ENCODE results near the gene BCLAF1.
A peak's percentile ranks its signal among the peaks of the same experiment; 100 is the strongest.
"Not testable (repeated sequence)": the region's sequence is repeated elsewhere in the genome, so short reads cannot be mapped to it uniquely, and the experiment has no call there.

BCLAF1 gene

DNA sequence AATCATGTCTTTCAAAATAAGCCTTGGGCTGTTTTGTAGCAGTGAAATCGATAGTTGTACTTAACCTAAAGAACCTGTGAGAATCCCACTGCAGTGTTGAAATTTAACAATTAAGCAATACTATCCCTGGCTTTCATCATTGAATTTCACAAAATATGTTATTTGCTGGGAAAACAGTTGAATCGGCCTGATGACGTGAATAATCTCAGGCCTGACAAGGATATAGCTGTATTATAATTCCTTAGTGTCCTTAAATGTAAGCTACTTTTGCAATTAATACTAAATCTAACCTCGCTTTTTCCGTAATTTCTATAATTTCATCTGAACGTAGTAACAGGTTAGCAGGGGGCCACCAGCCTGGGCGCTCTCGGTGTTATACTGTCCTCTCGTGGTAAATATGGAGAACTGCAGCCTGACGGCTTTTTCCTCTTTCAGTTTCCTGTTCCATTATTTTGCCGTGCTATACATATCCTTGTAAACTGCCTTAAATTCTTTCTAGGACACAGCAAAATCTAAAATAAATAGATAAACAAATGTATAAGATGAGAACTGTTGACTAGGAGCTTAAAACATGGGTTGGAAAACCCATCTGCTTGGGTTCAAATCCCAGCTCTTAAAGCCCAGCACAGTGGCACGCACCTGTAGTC is 63.5 kb downstream of the BCLAF1 start:
- no peaks in the 10 kb centered on the region for H3K9me3 ChIP-seq (ENCODE audit: insufficient read depth, low read length, severe bottlenecking)
- no peak overlapping the region for H3K9ac ChIP-seq (ENCODE audit: low read depth, low read length)
- peak; percentile 53 for DNase-seq
- H3K4me2 ChIP-seq (ENCODE audit: insufficient read depth, low read length), result peak overlapping the region; percentile 47; the same call in 1 of the 2 replicates
- peak overlapping the region; percentile 62 for H2AFZ ChIP-seq (ENCODE audit: low read depth, low read length)
- peak; percentile 83 for ATAC-seq (ENCODE audit: insufficient read depth, low read depth)
- H3K4me3 ChIP-seq (ENCODE audit: low read depth in 1 of 2, low read length in 2 of 2), result peak overlapping the region in 1 of 2 experiments; percentile 6; a peak in 1 of 4 replicates
- no peak for TF ChIP-seq EZH2 (IDR thresholded peaks at IDR 0.05; ENCODE audit: borderline replicate concordance, low read depth, low read length, severe bottlenecking)
- TF ChIP-seq, protein P1, sequence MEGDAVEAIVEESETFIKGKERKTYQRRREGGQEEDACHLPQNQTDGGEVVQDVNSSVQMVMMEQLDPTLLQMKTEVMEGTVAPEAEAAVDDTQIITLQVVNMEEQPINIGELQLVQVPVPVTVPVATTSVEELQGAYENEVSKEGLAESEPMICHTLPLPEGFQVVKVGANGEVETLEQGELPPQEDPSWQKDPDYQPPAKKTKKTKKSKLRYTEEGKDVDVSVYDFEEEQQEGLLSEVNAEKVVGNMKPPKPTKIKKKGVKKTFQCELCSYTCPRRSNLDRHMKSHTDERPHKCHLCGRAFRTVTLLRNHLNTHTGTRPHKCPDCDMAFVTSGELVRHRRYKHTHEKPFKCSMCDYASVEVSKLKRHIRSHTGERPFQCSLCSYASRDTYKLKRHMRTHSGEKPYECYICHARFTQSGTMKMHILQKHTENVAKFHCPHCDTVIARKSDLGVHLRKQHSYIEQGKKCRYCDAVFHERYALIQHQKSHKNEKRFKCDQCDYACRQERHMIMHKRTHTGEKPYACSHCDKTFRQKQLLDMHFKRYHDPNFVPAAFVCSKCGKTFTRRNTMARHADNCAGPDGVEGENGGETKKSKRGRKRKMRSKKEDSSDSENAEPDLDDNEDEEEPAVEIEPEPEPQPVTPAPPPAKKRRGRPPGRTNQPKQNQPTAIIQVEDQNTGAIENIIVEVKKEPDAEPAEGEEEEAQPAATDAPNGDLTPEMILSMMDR (IDR thresholded peaks at IDR 0.05; ENCODE audit: borderline replicate concordance, extremely low read depth, low read length, poor library complexity, severe bottlenecking), result peak; percentile 99
- peaks cover 11% of the 10 kb centered on the region; the same call in 1 of the 2 replicates for H3K36me3 ChIP-seq (ENCODE audit: insufficient read depth, low read length)
- no peaks in the 10 kb centered on the region for H3K79me2 ChIP-seq (ENCODE audit: insufficient read depth, low read length)
- H3K4me1 ChIP-seq (ENCODE audit: insufficient read depth, low read length), result peaks cover 3% of the 10 kb centered on the region; the same call in 1 of the 2 replicates
- no peak overlapping the region for H3K27ac ChIP-seq (ENCODE audit: low read length)
- H4K20me1 ChIP-seq (ENCODE audit: insufficient read depth, low read length), result no peaks in the 10 kb centered on the region
- no peaks in the 10 kb centered on the region for H3K27me3 ChIP-seq (ENCODE audit: insufficient read depth, low read length, poor library complexity)

DNA sequence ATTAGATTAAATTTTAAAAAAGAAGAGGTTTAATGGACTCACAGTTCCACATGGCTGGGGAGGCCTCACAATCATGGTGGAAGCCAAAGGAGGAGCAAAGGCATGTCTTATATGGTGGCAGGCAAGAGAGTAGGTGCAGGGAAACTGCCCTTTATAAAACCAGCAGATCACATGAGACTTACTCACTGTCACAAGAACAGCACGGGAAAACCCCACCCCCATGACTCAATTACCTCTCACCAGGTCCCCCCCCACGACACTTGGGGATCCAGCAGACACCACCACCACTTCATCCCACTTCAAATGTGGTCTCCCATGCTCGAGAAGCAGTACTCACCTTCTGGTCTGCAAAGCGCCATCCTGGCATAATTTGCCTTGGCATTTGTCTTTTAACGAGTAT is 64.2 kb downstream of the BCLAF1 start:
- H3K4me2 ChIP-seq (ENCODE audit: insufficient read depth, low read length), result no peak overlapping the region
- H3K4me1 ChIP-seq (ENCODE audit: insufficient read depth, low read length), result peaks cover 3% of the 10 kb centered on the region; the same call in 1 of the 2 replicates
- no peaks in the 10 kb centered on the region for H3K79me2 ChIP-seq (ENCODE audit: insufficient read depth, low read length)
- H3K4me3 ChIP-seq (ENCODE audit: low read depth in 1 of 2, low read length in 2 of 2), result no peak overlapping the region
- DNase-seq, result no peak
- no peak overlapping the region for H2AFZ ChIP-seq (ENCODE audit: low read depth, low read length)
- no peaks in the 10 kb centered on the region for H4K20me1 ChIP-seq (ENCODE audit: insufficient read depth, low read length)
- H3K9me3 ChIP-seq (ENCODE audit: insufficient read depth, low read length, severe bottlenecking), result no peaks in the 10 kb centered on the region
- no peak overlapping the region for H3K27ac ChIP-seq (ENCODE audit: low read length)
- no peak for TF ChIP-seq EZH2 (IDR thresholded peaks at IDR 0.05; ENCODE audit: borderline replicate concordance, low read depth, low read length, severe bottlenecking)
- TF ChIP-seq, protein P1 (IDR thresholded peaks at IDR 0.05; ENCODE audit: borderline replicate concordance, extremely low read depth, low read length, poor library complexity, severe bottlenecking), result no peak
- H3K27me3 ChIP-seq (ENCODE audit: insufficient read depth, low read length, poor library complexity), result no peaks in the 10 kb centered on the region
- H3K36me3 ChIP-seq (ENCODE audit: insufficient read depth, low read length), result peaks cover 4% of the 10 kb centered on the region; the same call in 1 of the 2 replicates
- H3K9ac ChIP-seq (ENCODE audit: low read depth, low read length), result no peak overlapping the region
- ATAC-seq (ENCODE audit: insufficient read depth, low read depth), result no peak

DNA sequence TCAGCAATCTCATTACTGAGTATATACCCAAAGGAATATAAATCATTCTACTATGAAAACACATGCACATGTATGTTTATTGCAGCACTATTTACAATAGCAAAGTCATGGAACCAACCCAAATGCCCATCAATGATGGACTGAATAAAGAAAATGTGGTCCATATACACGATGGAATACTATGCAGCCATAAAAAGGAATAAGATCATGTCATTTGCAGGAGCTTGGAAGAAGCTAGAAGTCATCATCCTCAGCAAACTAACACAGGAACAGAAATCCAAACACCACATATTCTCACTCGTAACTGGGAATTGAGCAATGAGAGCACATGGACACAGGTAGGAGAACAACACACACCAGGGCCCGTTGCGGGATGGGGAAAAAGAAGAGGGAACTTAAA is 64.7 kb downstream of the BCLAF1 start:
- not testable (repeated sequence) for H3K4me2 ChIP-seq (ENCODE audit: insufficient read depth, low read length); H3K27me3 ChIP-seq (ENCODE audit: insufficient read depth, low read length, poor library complexity); H3K9me3 ChIP-seq (ENCODE audit: insufficient read depth, low read length, severe bottlenecking); H4K20me1 ChIP-seq (ENCODE audit: insufficient read depth, low read length); ATAC-seq (ENCODE audit: insufficient read depth, low read depth); H3K9ac ChIP-seq (ENCODE audit: low read depth, low read length); H3K4me1 ChIP-seq (ENCODE audit: insufficient read depth, low read length); H3K27ac ChIP-seq (ENCODE audit: low read length); H3K36me3 ChIP-seq (ENCODE audit: insufficient read depth, low read length); H3K4me3 ChIP-seq (ENCODE audit: low read depth in 1 of 2, low read length in 2 of 2); H2AFZ ChIP-seq (ENCODE audit: low read depth, low read length); DNase-seq; H3K79me2 ChIP-seq (ENCODE audit: insufficient read depth, low read length)

DNA sequence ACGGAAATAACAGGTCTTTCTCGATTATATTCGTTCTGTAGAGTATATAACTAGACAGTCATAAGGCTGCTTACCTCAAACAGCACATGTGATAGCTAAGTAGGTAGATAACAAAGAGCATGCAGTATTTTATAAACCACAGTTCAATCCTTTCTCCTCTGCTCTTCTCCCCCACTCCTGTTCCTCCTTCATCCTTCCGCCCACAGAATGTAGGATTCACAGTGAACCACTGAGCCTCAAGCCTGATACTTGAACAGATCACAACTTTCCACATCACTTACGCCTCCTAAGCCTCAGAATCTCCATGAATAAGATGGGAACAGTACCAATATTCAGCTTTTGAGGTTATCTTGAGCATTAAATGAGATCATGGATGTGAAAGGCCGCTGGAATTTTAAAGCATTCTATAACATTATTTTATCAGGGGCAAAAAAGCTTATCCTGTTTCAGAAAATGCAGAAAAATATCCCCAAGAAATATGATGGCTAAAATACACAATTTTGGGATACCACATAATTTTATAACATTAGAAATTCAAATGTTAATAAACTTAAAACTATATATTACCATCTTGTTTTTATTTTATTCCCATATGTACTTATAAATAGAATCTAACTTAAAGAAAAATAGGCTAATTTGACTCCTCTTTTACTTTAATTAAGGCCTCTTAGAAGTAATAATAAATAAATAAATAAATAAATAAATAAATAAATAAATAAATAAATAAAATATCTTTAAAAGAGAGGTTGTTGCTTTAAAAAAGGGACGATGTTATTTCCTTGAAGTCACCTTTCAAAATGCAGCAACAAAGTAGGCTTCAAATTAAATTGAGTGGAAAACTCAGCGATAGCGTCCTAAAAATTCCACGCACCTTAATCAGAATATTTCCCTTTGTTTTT is 72.9 kb downstream of the BCLAF1 start:
- TF ChIP-seq, protein P1 (IDR thresholded peaks at IDR 0.05; ENCODE audit: borderline replicate concordance, extremely low read depth, low read length, poor library complexity, severe bottlenecking), result no peak
- TF ChIP-seq EZH2 (IDR thresholded peaks at IDR 0.05; ENCODE audit: borderline replicate concordance, low read depth, low read length, severe bottlenecking), result no peak
- Histone ChIP-seq H3K27ac (ENCODE audit: low read length) (no peak overlapping the region), H2AFZ (ENCODE audit: low read depth, low read length) (no peak overlapping the region), H3K79me2 (ENCODE audit: insufficient read depth, low read length) (no peaks in the 10 kb centered on the region), H4K20me1 (ENCODE audit: insufficient read depth, low read length) (no peaks in the 10 kb centered on the region), H3K9me3 (ENCODE audit: insufficient read depth, low read length, severe bottlenecking) (no peaks in the 10 kb centered on the region), H3K4me1 (ENCODE audit: insufficient read depth, low read length) (no peaks in the 10 kb centered on the region), H3K36me3 (ENCODE audit: insufficient read depth, low read length) (no peaks in the 10 kb centered on the region), H3K4me2 (ENCODE audit: insufficient read depth, low read length) (no peak overlapping the region), H3K27me3 (ENCODE audit: insufficient read depth, low read length, poor library complexity) (no peaks in the 10 kb centered on the region), H3K4me3 (ENCODE audit: low read depth in 1 of 2, low read length in 2 of 2) (no peak overlapping the region), H3K9ac (ENCODE audit: low read depth, low read length) (no peak overlapping the region)
- ATAC-seq (ENCODE audit: insufficient read depth, low read depth) (no peak), DNase-seq (no peak)

Measured in DND-41 (cell line).